IMR-90 (cell line): ENCODE measurements around the gene LIMS2. TPM values are rescaled to one million over a fixed set of nuclear protein-coding genes. Genes with fewer than 3 reads are reported as not detected.

Experiments
- ATAC-seq: fragments of 200-7000 bp; cut with Tn5 transposase; 2 replicates; pipeline ENCODE4 v1.9.1; 2020; ENCODE audit warnings: low read depth, mild to moderate bottlenecking, moderate library complexity
- BruUV-seq: library from RNA; stranded (reverse); fragments of 400-500 nt; replicated peaks from 2 replicates; lab custom pipeline; 2021; lab: Mats Ljungman, UMichigan
- CTCF ChIA-PET: fragments of 300-600 bp; formaldehyde crosslinking; extraction: SDS; loops from one replicate; lab custom pipeline; 2021; ENCODE audit warnings: antibody characterized with exemption; lab: Yijun Ruan, JAX
- POLR2A ChIA-PET: fragments of 300-600 bp; sonication (Branson Sonifier 250); formaldehyde crosslinking; loops from one replicate; lab custom pipeline; 2022; ENCODE audit warnings: antibody characterized with exemption; ENCODE audit not compliant: unreplicated experiment; lab: Charles Lee
- DNase-seq: peaks from one replicate; pipeline ENCODE4 v3.0.0; 2013
- H2AFZ ChIP-seq: replicated peaks from 2 replicates; pipeline ENCODE3; 2013; ENCODE audit warnings: low read length, mild to moderate bottlenecking; ENCODE audit not compliant: poor library complexity
- H2AK5ac ChIP-seq: 2 replicates; pipeline ENCODE4 v1.6.1; 2013; ENCODE audit warnings: low read depth, low read length, inconsistent platforms
- H2AK9ac ChIP-seq: replicated peaks from 2 replicates; pipeline ENCODE3; 2013; ENCODE audit warnings: mild to moderate bottlenecking, low read depth, low read length, moderate library complexity; ENCODE audit not compliant: poor library complexity
- H2BK120ac ChIP-seq: 2 replicates; pipeline ENCODE4 v1.6.1; 2013; ENCODE audit warnings: low read depth, low read length, inconsistent platforms
- H2BK15ac ChIP-seq: 3 replicates; pipeline ENCODE4 v1.6.1; 2013; ENCODE audit warnings: low read depth, low read length, inconsistent platforms
- H2BK20ac ChIP-seq: 2 replicates; pipeline ENCODE4 v1.6.1; 2013; ENCODE audit warnings: low read depth, mild to moderate bottlenecking, inconsistent platforms, low read length, moderate library complexity
- H2BK5ac ChIP-seq: 2 replicates; pipeline ENCODE4 v1.6.1; 2013; ENCODE audit warnings: mild to moderate bottlenecking, low read depth, low read length, inconsistent platforms; ENCODE audit not compliant: poor library complexity, severe bottlenecking
- H3K14ac ChIP-seq: replicated peaks from 2 replicates; pipeline ENCODE4 v1.6.1; 2013; ENCODE audit warnings: low read depth, low read length, inconsistent platforms
- H3K18ac ChIP-seq: 2 replicates; pipeline ENCODE4 v1.6.1; 2013; ENCODE audit warnings: low read depth, low read length, control low read depth
- H3K23ac ChIP-seq: 2 replicates; pipeline ENCODE4 v1.6.1; 2013; ENCODE audit warnings: low read depth, low read length, inconsistent platforms
- H3K27ac ChIP-seq: 2 replicates; pipeline ENCODE4 v1.5.1; 2013; ENCODE audit warnings: mild to moderate bottlenecking, control low read depth, low read length; ENCODE audit not compliant: insufficient read depth
- H3K27me3 ChIP-seq: 2 replicates; pipeline ENCODE4 v1.6.1; 2013; ENCODE audit warnings: low read length; ENCODE audit not compliant: control insufficient read depth, insufficient read depth
- H3K36me3 ChIP-seq: 2 replicates; pipeline ENCODE4 v1.6.1; 2013; ENCODE audit warnings: low read length, mixed read lengths; ENCODE audit not compliant: control insufficient read depth, insufficient read depth
- H3K4ac ChIP-seq: 2 replicates; pipeline ENCODE4 v1.6.1; 2013; ENCODE audit warnings: low read depth, low read length, inconsistent platforms
- H3K4me1 ChIP-seq: 2 replicates; pipeline ENCODE4 v1.6.1; 2013; ENCODE audit warnings: low read length, mixed read lengths; ENCODE audit not compliant: control insufficient read depth, insufficient read depth
- H3K4me2 ChIP-seq: 2 replicates; pipeline ENCODE4 v1.6.1; 2013; ENCODE audit warnings: low read depth, mild to moderate bottlenecking, control low read depth, low read length, moderate library complexity
- H3K4me3 ChIP-seq: 2 replicates; pipeline ENCODE4 v1.5.1; 2013; ENCODE audit warnings: low read depth, mild to moderate bottlenecking, control low read depth, low read length, moderate library complexity; ENCODE audit not compliant: insufficient read depth
- H3K56ac ChIP-seq: 2 replicates; pipeline ENCODE4 v1.6.1; 2013; ENCODE audit warnings: low read length, inconsistent platforms; ENCODE audit not compliant: insufficient read depth; ENCODE audit errors: extremely low read depth
- H3K79me1 ChIP-seq, 2 experiments: 2 replicates each; pipeline ENCODE4 v1.6.1; 2013; ENCODE audit warnings: low read length in 2 of 2, inconsistent platforms in 1 of 2, low read depth in 1 of 2
- H3K9ac ChIP-seq: 2 replicates; pipeline ENCODE4 v1.6.1; 2013; ENCODE audit warnings: low read depth, low read length, control low read depth
- H3K9me1 ChIP-seq: 2 replicates; pipeline ENCODE4 v1.6.1; 2013; ENCODE audit warnings: low read length, inconsistent platforms; ENCODE audit not compliant: insufficient read depth
- H3K9me3 ChIP-seq: 2 replicates; pipeline ENCODE4 v1.6.1; 2013; ENCODE audit warnings: low read length; ENCODE audit not compliant: control insufficient read depth, insufficient read depth
- H4K20me1 ChIP-seq: 2 replicates; pipeline ENCODE4 v1.6.1; 2013; ENCODE audit warnings: low read length, inconsistent platforms; ENCODE audit not compliant: insufficient read depth
- H4K5ac ChIP-seq: 2 replicates; pipeline ENCODE4 v1.6.1; 2013; ENCODE audit warnings: mild to moderate bottlenecking, low read depth, low read length, control low read depth
- H4K8ac ChIP-seq, 2 experiments: 2 replicates each; pipeline ENCODE4 v1.6.1; 2013; ENCODE audit warnings: low read depth in 2 of 2, low read length in 2 of 2, control low read depth in 1 of 2, inconsistent platforms in 1 of 2
- H4K91ac ChIP-seq: 2 replicates; pipeline ENCODE4 v1.6.1; 2013; ENCODE audit warnings: low read depth, low read length, inconsistent platforms; ENCODE audit not compliant: insufficient read depth
- BHLHE40 ChIP-seq: fragments of 150-350 bp; IDR thresholded peaks from 2 replicates; pipeline ENCODE4 v1.6.1; 2016; ENCODE audit warnings: mild to moderate bottlenecking, low read depth, low read length
- CEBPB ChIP-seq: IDR thresholded peaks from 2 replicates; pipeline ENCODE4 v1.6.1; 2012; ENCODE audit warnings: low read depth, low read length, improper control_type of control experiment
- CHD1 ChIP-seq: IDR thresholded peaks from 2 replicates; pipeline ENCODE4 v1.6.1; 2012; ENCODE audit warnings: low read depth, low read length, improper control_type of control experiment
- FOS ChIP-seq: fragments of 150-350 bp; IDR thresholded peaks from 2 replicates; pipeline ENCODE4 v1.6.1; 2016; ENCODE audit warnings: low read depth, low read length
- MAFK ChIP-seq: IDR thresholded peaks from 2 replicates; pipeline ENCODE4 v1.6.1; 2012; ENCODE audit warnings: low read depth, low read length, improper control_type of control experiment
- MAZ ChIP-seq: IDR thresholded peaks from 2 replicates; pipeline ENCODE4 v1.6.1; 2012; ENCODE audit warnings: low read depth, mild to moderate bottlenecking, low read length, improper control_type of control experiment, moderate library complexity, borderline replicate concordance
- NFE2L2 ChIP-seq: fragments of 150-350 bp; IDR thresholded peaks from 2 replicates; pipeline ENCODE4 v1.6.1; 2016; ENCODE audit warnings: low read depth, mild to moderate bottlenecking, low read length
- POLR2A ChIP-seq: IDR thresholded peaks from 2 replicates; pipeline ENCODE4 v1.6.1; 2012; ENCODE audit warnings: mild to moderate bottlenecking, low read depth, low read length
- RAD21 ChIP-seq: IDR thresholded peaks from 2 replicates; pipeline ENCODE4 v1.6.1; 2012; ENCODE audit warnings: low read length, improper control_type of control experiment
- RCOR1 ChIP-seq: IDR thresholded peaks from 2 replicates; pipeline ENCODE4 v1.6.1; 2012; ENCODE audit warnings: mild to moderate bottlenecking, low read length, improper control_type of control experiment; ENCODE audit not compliant: insufficient replicate concordance
- RFX5 ChIP-seq: IDR thresholded peaks from 2 replicates; pipeline ENCODE4 v1.8.0; 2012; ENCODE audit warnings: low read depth, mild to moderate bottlenecking, low read length, moderate library complexity
- SMC3 ChIP-seq: fragments of 150-350 bp; IDR thresholded peaks from 2 replicates; pipeline ENCODE4 v1.6.1; 2016; ENCODE audit warnings: low read depth, mild to moderate bottlenecking, antibody characterized with exemption, low read length, moderate library complexity
- WGBS, 2 experiments: methylation state at CpG; one replicate each; pipeline versions ENCODE4 v1.1.5 to v1.1.7; 2013; ENCODE audit warnings: missing lambda C conversion rate in 2 of 2; ENCODE audit not compliant: insufficient read length in 1 of 2; ENCODE audit errors: extremely low coverage in 2 of 2; 5-methylcytosine and 5-hydroxymethylcytosine counted together
- dilution Hi-C: fragments of 300-500 bp; cut with HindIII; formaldehyde crosslinking; loops from one replicate; pipeline ENCODE4 v1.14.3; 2018; ENCODE audit warnings: low sequenced_read_pairs; ENCODE audit not compliant: unreplicated experiment
- in situ Hi-C: fragments of 300-500 bp; cut with MboI; formaldehyde crosslinking; loops from 3 replicates; pipeline ENCODE4 v1.14.3; 2019; ENCODE audit warnings: low sequenced_read_pairs, inconsistent platforms, mixed read lengths
- intact Hi-C: fragments of 100-400 bp; cut with micrococcal nuclease; formaldehyde crosslinking; loops from 2 replicates; pipeline ENCODE4 v1.10.0; 2022
- polyA plus RNA-seq, 3 experiments: library from polyadenylated mRNA; depleted of rRNA; stranded (reverse); fragments of >200 nt; gene quantifications; 2 replicates each; pipeline ENCODE4 v1.2.3, GENCODE V29; 2012; ENCODE audit warnings: low replicate concordance in 1 of 3
- total RNA-seq: library from RNA; depleted of rRNA; stranded (reverse); fragments of >200 nt; gene quantifications from 2 replicates; pipeline ENCODE4 v1.2.3, GENCODE V29; 2012
- TF ChIP-seq, protein P1 (sequence below): fragments of 150-350 bp; IDR thresholded peaks from 2 replicates; pipeline ENCODE4 v1.6.1; 2016; ENCODE audit warnings: low read depth, mild to moderate bottlenecking, low read length, moderate library complexity, borderline replicate concordance
- TF ChIP-seq, protein P2 (sequence below): fragments of 150-350 bp; IDR thresholded peaks from 2 replicates; pipeline ENCODE4 v1.6.1; 2017; ENCODE audit warnings: mild to moderate bottlenecking, antibody characterized with exemption, low read length, low read depth
- TF ChIP-seq, protein P3 (sequence below): conservative IDR thresholded peaks from 2 replicates; pipeline ENCODE4 v1.5.1; 2012; ENCODE audit warnings: mild to moderate bottlenecking, low read depth, low read length, improper control_type of control experiment

Gene LIMS2
- total and polyA plus RNA-seq, 2 of the 4 experiments (the other 2 are of a cell fraction): 1.3 to 18.8 TPM

DNA sequence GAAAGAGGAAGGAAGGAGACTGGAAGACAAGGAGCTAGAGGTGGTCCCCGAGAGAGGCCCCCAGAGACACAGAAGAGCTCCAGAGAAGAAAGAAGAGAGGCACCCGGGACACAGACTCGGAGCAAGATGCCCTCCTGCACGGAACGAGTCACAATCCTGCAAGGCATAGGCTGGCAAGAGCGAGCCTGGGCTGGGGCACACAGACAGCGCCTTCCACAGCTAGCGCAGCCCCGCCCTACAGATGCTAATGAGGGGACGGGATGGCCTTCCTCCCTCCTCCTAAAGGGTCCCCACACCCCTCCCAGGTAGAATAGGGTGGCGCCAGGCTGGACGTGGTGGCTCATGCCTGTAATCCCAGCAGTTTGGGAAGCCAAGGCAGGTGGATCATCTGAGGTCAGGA is 49.2 kb downstream of the LIMS2 start:
- Histone ChIP-seq H3K4me3 (no peak overlapping the region), H4K91ac (no peak overlapping the region), H4K5ac (no peak overlapping the region), H3K27ac (no peak overlapping the region), H3K9me3 (no peaks in the 10 kb centered on the region), H3K36me3 (no peaks in the 10 kb centered on the region), H3K27me3 (no peaks in the 10 kb centered on the region; the same call in 1 of the 2 replicates), H2BK5ac (no peak overlapping the region), H4K8ac (no peak overlapping the region), H3K23ac (no peak overlapping the region), H2BK120ac (no peak overlapping the region), H4K20me1 (no peaks in the 10 kb centered on the region), H2AK9ac (no peak overlapping the region), H3K4me1 (peaks cover 5% of the 10 kb centered on the region), H3K18ac (no peak overlapping the region), H3K79me1 (no peaks in the 10 kb centered on the region), H2AFZ (peak overlapping the region; percentile 5), H3K14ac (no peak overlapping the region), H2BK15ac (no peak overlapping the region), H2AK5ac (no peak overlapping the region), H3K4ac (no peak overlapping the region), H3K4me2 (no peak overlapping the region), H3K9ac (no peak overlapping the region), H3K9me1 (peaks cover 6% of the 10 kb centered on the region; the same call in 1 of the 2 replicates), H3K56ac (no peak overlapping the region), H2BK20ac (no peak overlapping the region)
- CTCF ChIA-PET: no interaction called here
- DNase-seq (no peak), ATAC-seq (no peak)
- intact Hi-C loops (no loop called here), in situ Hi-C loops (no loop called here), dilution Hi-C loops (no loop called here)
- TF ChIP-seq, protein P1, sequence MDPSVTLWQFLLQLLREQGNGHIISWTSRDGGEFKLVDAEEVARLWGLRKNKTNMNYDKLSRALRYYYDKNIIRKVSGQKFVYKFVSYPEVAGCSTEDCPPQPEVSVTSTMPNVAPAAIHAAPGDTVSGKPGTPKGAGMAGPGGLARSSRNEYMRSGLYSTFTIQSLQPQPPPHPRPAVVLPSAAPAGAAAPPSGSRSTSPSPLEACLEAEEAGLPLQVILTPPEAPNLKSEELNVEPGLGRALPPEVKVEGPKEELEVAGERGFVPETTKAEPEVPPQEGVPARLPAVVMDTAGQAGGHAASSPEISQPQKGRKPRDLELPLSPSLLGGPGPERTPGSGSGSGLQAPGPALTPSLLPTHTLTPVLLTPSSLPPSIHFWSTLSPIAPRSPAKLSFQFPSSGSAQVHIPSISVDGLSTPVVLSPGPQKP: no peak
- TF ChIP-seq, protein P2, sequence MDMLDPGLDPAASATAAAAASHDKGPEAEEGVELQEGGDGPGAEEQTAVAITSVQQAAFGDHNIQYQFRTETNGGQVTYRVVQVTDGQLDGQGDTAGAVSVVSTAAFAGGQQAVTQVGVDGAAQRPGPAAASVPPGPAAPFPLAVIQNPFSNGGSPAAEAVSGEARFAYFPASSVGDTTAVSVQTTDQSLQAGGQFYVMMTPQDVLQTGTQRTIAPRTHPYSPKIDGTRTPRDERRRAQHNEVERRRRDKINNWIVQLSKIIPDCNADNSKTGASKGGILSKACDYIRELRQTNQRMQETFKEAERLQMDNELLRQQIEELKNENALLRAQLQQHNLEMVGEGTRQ: no peak
- no peak for TF ChIP-seq MAZ
- no peak for TF ChIP-seq FOS
- no peak for TF ChIP-seq NFE2L2
- no peak for TF ChIP-seq RAD21
- no peak for TF ChIP-seq CHD1
- no peak for TF ChIP-seq RCOR1
- TF ChIP-seq, protein P3, sequence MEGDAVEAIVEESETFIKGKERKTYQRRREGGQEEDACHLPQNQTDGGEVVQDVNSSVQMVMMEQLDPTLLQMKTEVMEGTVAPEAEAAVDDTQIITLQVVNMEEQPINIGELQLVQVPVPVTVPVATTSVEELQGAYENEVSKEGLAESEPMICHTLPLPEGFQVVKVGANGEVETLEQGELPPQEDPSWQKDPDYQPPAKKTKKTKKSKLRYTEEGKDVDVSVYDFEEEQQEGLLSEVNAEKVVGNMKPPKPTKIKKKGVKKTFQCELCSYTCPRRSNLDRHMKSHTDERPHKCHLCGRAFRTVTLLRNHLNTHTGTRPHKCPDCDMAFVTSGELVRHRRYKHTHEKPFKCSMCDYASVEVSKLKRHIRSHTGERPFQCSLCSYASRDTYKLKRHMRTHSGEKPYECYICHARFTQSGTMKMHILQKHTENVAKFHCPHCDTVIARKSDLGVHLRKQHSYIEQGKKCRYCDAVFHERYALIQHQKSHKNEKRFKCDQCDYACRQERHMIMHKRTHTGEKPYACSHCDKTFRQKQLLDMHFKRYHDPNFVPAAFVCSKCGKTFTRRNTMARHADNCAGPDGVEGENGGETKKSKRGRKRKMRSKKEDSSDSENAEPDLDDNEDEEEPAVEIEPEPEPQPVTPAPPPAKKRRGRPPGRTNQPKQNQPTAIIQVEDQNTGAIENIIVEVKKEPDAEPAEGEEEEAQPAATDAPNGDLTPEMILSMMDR: no peak
- TF ChIP-seq MAFK: no peak
- no peak for TF ChIP-seq SMC3
- TF ChIP-seq POLR2A: no peak
- TF ChIP-seq BHLHE40: no peak
- TF ChIP-seq CEBPB: no peak
- TF ChIP-seq RFX5: no peak
- no TSS peak for BruUV-seq
- POLR2A ChIA-PET: no interaction called here
- WGBS, 2 experiments: no CpG with 5 or more reads among the region's 12 CpGs
